NCI-H524 treated with DMSO at 0.1 percent for 48 hours (cell line): ENCODE data around the gene SUCO.
"Not testable (repeated sequence)": the region's sequence is repeated elsewhere in the genome, so short reads cannot be mapped to it uniquely, and the experiment has no call there.

Experiments used
- DNase-seq: peaks from one replicate; lab custom pipeline; 2025; lab: John Stamatoyannopoulos, UW

SUCO gene

GRCh38 chr1:172566196-172566997 is 33.4 kb downstream of the SUCO start:
- no peak for DNase-seq

GRCh38 chr1:172567720-172568119 is 34.8 kb downstream of the SUCO start:
- DNase-seq: no peak

GRCh38 chr1:172574080-172574479 is 41.1 kb downstream of the SUCO start:
- no peak for DNase-seq

- DNase-seq: no peak
Measured at GRCh38 chr1:172578586-172578985, 45.6 kb downstream of the SUCO start.

- DNase-seq: no peak
Measured at GRCh38 chr1:172581273-172581672, 48.3 kb downstream of the SUCO start.

GRCh38 chr1:172581779-172582178 is 48.8 kb downstream of the SUCO start:
- no peak for DNase-seq

- DNase-seq: no peak
Measured at GRCh38 chr1:172582889-172583288, 49.9 kb downstream of the SUCO start.

GRCh38 chr1:172585348-172585747 is 52.4 kb downstream of the SUCO start:
- no peak for DNase-seq

GRCh38 chr1:172585861-172586260 is 52.9 kb downstream of the SUCO start:
- no peak for DNase-seq

GRCh38 chr1:172588296-172589291 is 55.6 kb downstream of the SUCO start:
- DNase-seq: no peak

GRCh38 chr1:172589553-172589952 is 56.6 kb downstream of the SUCO start:
- DNase-seq: no peak

GRCh38 chr1:172591429-172591828 is 58.5 kb downstream of the SUCO start:
- not testable (repeated sequence) for DNase-seq

- not testable (repeated sequence) for DNase-seq
Measured at GRCh38 chr1:172595066-172595465, 62.1 kb downstream of the SUCO start.

- not testable (repeated sequence) for DNase-seq
Measured at GRCh38 chr1:172596782-172597181, 63.8 kb downstream of the SUCO start.

GRCh38 chr1:172599912-172600311 is 67.0 kb downstream of the SUCO start:
- DNase-seq: no peak

GRCh38 chr1:172600615-172601014 is 67.7 kb downstream of the SUCO start:
- DNase-seq: no peak

- no peak for DNase-seq
Measured at GRCh38 chr1:172601046-172601630, 68.2 kb downstream of the SUCO start.

GRCh38 chr1:172602706-172603105 is 69.8 kb downstream of the SUCO start:
- no peak for DNase-seq

- no peak for DNase-seq
Measured at GRCh38 chr1:172603816-172604215, 70.9 kb downstream of the SUCO start.

GRCh38 chr1:172605641-172606040 is 72.7 kb downstream of the SUCO start:
- no peak for DNase-seq

- DNase-seq: no peak
Measured at GRCh38 chr1:172607145-172607544, 74.2 kb downstream of the SUCO start.

- no peak for DNase-seq
Measured at GRCh38 chr1:172608098-172608601, 75.2 kb downstream of the SUCO start.
